ENCODE results near the gene SCO2. TPM values are rescaled to one million over a fixed set of nuclear protein-coding genes. Genes with fewer than 3 reads are reported as not detected.

Gene SCO2
- total and polyA plus RNA-seq, 9 of the 15 experiments (the other 6 are each of a cell fraction or from before 2014, with no cell fraction given), result 0.34 to 4.0 (median 1.1) TPM; not detected in 3

DNA sequence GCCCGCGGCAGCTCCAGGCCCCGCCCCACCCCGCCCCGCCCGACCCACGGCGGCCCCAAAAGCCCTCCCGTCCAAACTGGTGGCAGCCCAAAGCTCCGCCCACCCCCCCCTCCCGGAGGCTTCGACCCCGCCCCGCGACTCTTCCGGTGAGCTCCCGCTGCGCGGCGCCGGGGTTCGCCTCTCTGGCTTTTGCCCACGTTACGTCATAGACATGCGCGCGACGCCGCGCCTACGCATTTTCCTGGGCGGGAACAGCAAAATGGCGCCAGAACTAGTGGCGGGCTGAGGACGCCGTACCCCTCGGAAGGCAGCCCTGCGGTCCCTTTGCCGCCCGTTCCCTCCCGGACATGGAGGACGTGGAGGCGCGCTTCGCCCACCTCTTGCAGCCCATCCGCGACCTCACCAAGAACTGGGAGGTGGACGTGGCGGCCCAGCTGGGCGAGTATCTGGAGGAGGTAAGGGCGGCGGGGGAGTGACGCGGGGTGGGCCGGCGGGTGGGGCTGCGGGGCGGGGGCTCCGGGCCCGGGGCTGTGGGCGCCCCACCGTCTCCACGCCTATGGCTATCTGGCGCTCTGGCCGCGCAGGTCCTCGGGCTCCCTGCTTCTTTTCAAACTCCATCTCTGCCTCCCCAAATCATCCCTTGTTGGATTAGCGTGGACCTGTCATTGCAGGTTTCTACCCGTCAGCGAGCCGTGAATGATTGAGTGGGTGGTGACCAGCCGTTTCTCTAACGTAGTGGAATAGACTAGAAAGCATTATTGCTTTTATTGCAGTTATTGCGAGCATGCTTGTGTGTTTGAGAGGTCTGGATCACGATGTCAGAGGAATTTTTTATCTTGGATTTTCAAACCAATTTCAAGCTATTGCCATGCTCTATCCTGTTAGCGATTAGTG, 17.2 kb downstream of the SCO2 start, which contains the start of gene NCAPH2 (continued):
- no peak for TF ChIP-seq JUNB (CRISPR knock-in tag; conservative IDR thresholded peaks at IDR 0.05)
- TF ChIP-seq TOE1 (IDR thresholded peaks at IDR 0.05; ENCODE audit: borderline replicate concordance), result 0 out of 2 replicates have a peak, but pooled peaks have one; percentile 49
- TF ChIP-seq TOE1 (CRISPR knock-in tag; IDR thresholded peaks at IDR 0.05; ENCODE audit: borderline replicate concordance, low read depth), result no peak
- no peak for TF ChIP-seq XRCC3 (IDR thresholded peaks at IDR 0.05)
- TF ChIP-seq HNRNPLL (IDR thresholded peaks at IDR 0.05; ENCODE audit: low read depth, low read length, poor library complexity, severe bottlenecking), result peak; percentile 76
- TF ChIP-seq, protein P1, sequence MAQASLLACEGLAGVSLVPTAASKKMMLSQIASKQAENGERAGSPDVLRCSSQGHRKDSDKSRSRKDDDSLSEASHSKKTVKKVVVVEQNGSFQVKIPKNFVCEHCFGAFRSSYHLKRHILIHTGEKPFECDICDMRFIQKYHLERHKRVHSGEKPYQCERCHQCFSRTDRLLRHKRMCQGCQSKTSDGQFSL (CRISPR knock-in tag; IDR thresholded peaks at IDR 0.05), result no peak
- TF ChIP-seq, protein P1 (tag; IDR thresholded peaks at IDR 0.05), result no peak
- no peak for TF ChIP-seq ZNF384 (IDR thresholded peaks at IDR 0.05; ENCODE audit: low read depth, low read length)
- no peak for TF ChIP-seq RBM17 (IDR thresholded peaks at IDR 0.05; ENCODE audit: borderline replicate concordance, low read depth, low read length)
- TF ChIP-seq ZNF143 (CRISPR knock-in tag; IDR thresholded peaks at IDR 0.05), result no peak
- TF ChIP-seq PKNOX1 (IDR thresholded peaks at IDR 0.05), result peak; percentile 83
- no peak; the same call in 1 of the 2 replicates for TF ChIP-seq CREB3L1 (IDR thresholded peaks at IDR 0.05; ENCODE audit: borderline replicate concordance, low read depth)
- TF ChIP-seq ZNF780A (CRISPR knock-in tag; IDR thresholded peaks at IDR 0.05), result no peak
- no peak for TF ChIP-seq CHD2 (IDR thresholded peaks at IDR 0.05; ENCODE audit: low read depth, low read length)
- no peak for TF ChIP-seq MEF2D (tag; conservative IDR thresholded peaks at IDR 0.05; ENCODE audit: low read depth)
- TF ChIP-seq POLR2AphosphoS2 (IDR thresholded peaks at IDR 0.05; ENCODE audit: low read length), result no peak
- peak; percentile 74; the same call in 1 of the 2 replicates for TF ChIP-seq POLR2AphosphoS5 (IDR thresholded peaks at IDR 0.05; ENCODE audit: control insufficient read depth, insufficient read depth, low read depth, low read length)
